ENCODE measurements around the gene LIF. TPM values are rescaled to one million over a fixed set of nuclear protein-coding genes. Genes with fewer than 3 reads are reported as not detected.

LIF gene
- total and polyA plus RNA-seq, 2 donors (not counting 3 experiments of a cell fraction or from before 2014, with no cell fraction given) = 0.12 to 0.27 TPM

- TF ChIP-seq MYC (IDR thresholded peaks at IDR 0.05; ENCODE audit: low read depth, low read length) = no peak
- no peak for TF ChIP-seq FOS (IDR thresholded peaks at IDR 0.05; ENCODE audit: borderline replicate concordance, insufficient read depth, low read length)
- no peak for TF ChIP-seq GATA2 (IDR thresholded peaks at IDR 0.05; ENCODE audit: insufficient read depth, insufficient read length, low read depth, low read length)
- TF ChIP-seq JUN (IDR thresholded peaks at IDR 0.05; ENCODE audit: borderline replicate concordance, insufficient read depth, insufficient read length, low read depth) = no peak
- TF ChIP-seq, protein P1, sequence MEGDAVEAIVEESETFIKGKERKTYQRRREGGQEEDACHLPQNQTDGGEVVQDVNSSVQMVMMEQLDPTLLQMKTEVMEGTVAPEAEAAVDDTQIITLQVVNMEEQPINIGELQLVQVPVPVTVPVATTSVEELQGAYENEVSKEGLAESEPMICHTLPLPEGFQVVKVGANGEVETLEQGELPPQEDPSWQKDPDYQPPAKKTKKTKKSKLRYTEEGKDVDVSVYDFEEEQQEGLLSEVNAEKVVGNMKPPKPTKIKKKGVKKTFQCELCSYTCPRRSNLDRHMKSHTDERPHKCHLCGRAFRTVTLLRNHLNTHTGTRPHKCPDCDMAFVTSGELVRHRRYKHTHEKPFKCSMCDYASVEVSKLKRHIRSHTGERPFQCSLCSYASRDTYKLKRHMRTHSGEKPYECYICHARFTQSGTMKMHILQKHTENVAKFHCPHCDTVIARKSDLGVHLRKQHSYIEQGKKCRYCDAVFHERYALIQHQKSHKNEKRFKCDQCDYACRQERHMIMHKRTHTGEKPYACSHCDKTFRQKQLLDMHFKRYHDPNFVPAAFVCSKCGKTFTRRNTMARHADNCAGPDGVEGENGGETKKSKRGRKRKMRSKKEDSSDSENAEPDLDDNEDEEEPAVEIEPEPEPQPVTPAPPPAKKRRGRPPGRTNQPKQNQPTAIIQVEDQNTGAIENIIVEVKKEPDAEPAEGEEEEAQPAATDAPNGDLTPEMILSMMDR (IDR thresholded peaks at IDR 0.05; ENCODE audit: extremely low read depth in 1 of 2, insufficient read depth in 1 of 2, low read depth in 1 of 2, low read length in 2 of 2) = no peak
- intact Hi-C loops (cut with micrococcal nuclease) = no loop called here
- CTCF ChIA-PET = no interaction called here
- Histone ChIP-seq H3K9ac (replicated peaks; ENCODE audit: extremely low read depth, insufficient read depth, low read length) (no peak overlapping the region), H3K79me2 (ENCODE audit: control insufficient read depth, insufficient read depth, low read length) (no peaks in the 10 kb centered on the region), H3K36me3 (ENCODE audit: control insufficient read depth in 2 of 2, extremely low read depth in 1 of 2, insufficient read depth in 2 of 2, low read length in 2 of 2) (no peaks in the 10 kb centered on the region), H3K27ac (ENCODE audit: insufficient read depth, low read depth, low read length) (no peak overlapping the region), H3K27me3 (ENCODE audit: control insufficient read depth in 2 of 2, insufficient read depth in 2 of 2, low read length in 2 of 2) (peaks cover 8 to 21% of the 10 kb centered on the region in 2 experiments), H2AFZ (ENCODE audit: low read depth, low read length) (no peak overlapping the region), H3K4me3 (replicated peaks in 1 of 3; ENCODE audit: insufficient read depth in 1 of 3, low read depth in 1 of 3, low read length in 3 of 3) (no peak overlapping the region), H3K9me1 (replicated peaks; ENCODE audit: control insufficient read depth, extremely low read depth, insufficient read depth, low read length) (no peaks in the 10 kb centered on the region), H4K20me1 (replicated peaks; ENCODE audit: control insufficient read depth, extremely low read depth, insufficient read depth, low read length) (no peaks in the 10 kb centered on the region), H3K4me1 (ENCODE audit: control insufficient read depth, extremely low read depth, insufficient read depth, low read length) (no peaks in the 10 kb centered on the region), H3K4me2 (ENCODE audit: insufficient read depth, low read length) (no peak overlapping the region), H3K9me3 (replicated peaks; ENCODE audit: control insufficient read depth, insufficient read depth, low read length) (no peaks in the 10 kb centered on the region)
- FAIRE-seq = no peak
- dilution Hi-C loops (cut with MboI; ENCODE audit: extremely low pct_ligation_motif_present, low sequenced_read_pairs) = no loop called here
- BruUV-seq (replicated peaks) = no TSS peak
- DNase-seq (ENCODE audit: low read depth, low spot score) = no peak
- POLR2A ChIA-PET = no interaction called here
These were observed 24.2 kb downstream of the LIF start for GRCh38 chr22:30222321-30222720.
